ENCODE data around the gene UBA1. TPM values are rescaled to one million over a fixed set of nuclear protein-coding genes. Genes with fewer than 3 reads are reported as not detected.

Gene UBA1
- total and polyA plus RNA-seq, 2 of the 8 experiments (the other 6 are each of a cell fraction or from before 2014, with no cell fraction given), result 313 to 458 TPM

DNA sequence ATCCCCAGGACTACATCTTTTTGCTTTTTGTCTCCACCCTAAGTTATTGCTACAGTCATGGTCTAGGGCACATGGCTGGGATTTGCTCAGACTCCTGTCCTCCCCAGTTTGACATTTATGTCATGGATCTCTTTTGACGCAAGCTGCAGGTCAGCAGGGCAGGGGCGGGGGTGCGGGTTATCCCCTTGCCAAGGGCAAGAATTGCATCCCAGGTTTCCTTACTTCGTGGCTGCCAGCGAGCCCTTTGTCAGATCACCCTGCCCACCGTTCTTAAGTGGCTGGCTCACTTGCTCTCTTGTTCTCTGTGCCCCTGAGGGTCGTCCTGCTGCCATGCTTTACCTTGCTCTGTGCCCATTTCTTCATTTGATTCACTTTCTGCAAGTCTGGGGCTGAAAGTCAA is 21.1 kb upstream of the UBA1 start:
- Histone ChIP-seq H3K79me1 (ENCODE audit: low read depth, low read length) (no peaks in the 10 kb centered on the region; the same call in 1 of the 2 replicates), H3K18ac (ENCODE audit: extremely low read depth, low read length) (no peak overlapping the region), H2BK15ac (ENCODE audit: low read length) (no peak overlapping the region), H3K79me2 (ENCODE audit: control insufficient read depth in 1 of 2, insufficient read depth in 2 of 2, low read length in 2 of 2) (no peaks in the 10 kb centered on the region), H3K4me1 (replicated peaks in 1 of 4; ENCODE audit: control insufficient read depth in 3 of 4, insufficient read depth in 4 of 4, low read length in 3 of 4) (no peaks in the 10 kb centered on the region), H4K20me1 (replicated peaks in 1 of 2; ENCODE audit: control insufficient read depth in 1 of 2, insufficient read depth in 2 of 2, low read length in 2 of 2) (peaks cover 0 to 4% of the 10 kb centered on the region in 2 experiments), H3K4me2 (ENCODE audit: insufficient read depth in 1 of 2, low read depth in 2 of 2, low read length in 2 of 2) (no peak overlapping the region), H2BK5ac (ENCODE audit: low read depth, low read length) (no peak overlapping the region), H3K36me3 (ENCODE audit: control insufficient read depth in 2 of 4, insufficient read depth in 4 of 4, low read length in 3 of 4) (peaks cover 2 to 36% (median 21%) of the 10 kb centered on the region in 4 experiments; a peak in 7 of 8 replicates), H4K5ac (ENCODE audit: insufficient read length, low read depth, low read length) (no peak overlapping the region), H2BK120ac (replicated peaks; ENCODE audit: low read depth, low read length) (no peak overlapping the region), H3K4me3 (ENCODE audit: extremely low read depth in 1 of 4, insufficient read depth in 2 of 4, low read depth in 3 of 4, low read length in 4 of 4) (no peak overlapping the region), H3K23ac (ENCODE audit: insufficient read length) (no peak overlapping the region), H2AK5ac (ENCODE audit: low read depth, low read length) (no peak overlapping the region), H3K9me3 (ENCODE audit: insufficient read depth in 2 of 2, low read depth in 1 of 2, low read length in 1 of 2) (no peaks in the 10 kb centered on the region), H3K27me3 (replicated peaks in 1 of 4; ENCODE audit: control insufficient read depth in 3 of 4, extremely low read depth in 1 of 4, insufficient read depth in 3 of 4, low read length in 3 of 4) (no peaks in the 10 kb centered on the region), H3K9ac (replicated peaks in 1 of 4; ENCODE audit: extremely low read depth in 1 of 4, low read depth in 3 of 4, low read length in 3 of 4) (no peak overlapping the region), H3K56ac (replicated peaks; ENCODE audit: insufficient read length, low read depth, low read length) (no peak overlapping the region), H3K27ac (ENCODE audit: low read depth, low read length) (no peak overlapping the region), H3K23me2 (ENCODE audit: low read depth, low read length) (no peaks in the 10 kb centered on the region), H3K14ac (ENCODE audit: insufficient read length) (no peak overlapping the region), H2BK12ac (ENCODE audit: low read depth, low read length) (no peak overlapping the region), H4K91ac (replicated peaks; ENCODE audit: insufficient read length, low read length) (no peak overlapping the region), H4K8ac (ENCODE audit: extremely low read depth, insufficient read depth, low read length) (no peak overlapping the region), H2BK20ac (ENCODE audit: low read length) (no peak overlapping the region), H3K4ac (replicated peaks; ENCODE audit: insufficient read length, low read depth, low read length) (no peak overlapping the region), H2AFZ (ENCODE audit: low read length) (no peak overlapping the region)
- DNase-seq (ENCODE audit: low read depth in 1 of 2, low spot score in 2 of 2), result no peak
- WGBS, 2 experiments (ENCODE audit: extremely low coverage in 1 of 2, insufficient coverage in 1 of 2, insufficient read length in 1 of 2, insufficient replicate concordance in 2 of 2, low coverage in 1 of 2, low lambda C conversion rate in 2 of 2, missing lambda C conversion rate in 1 of 2), result 91% methylated on average over 7 of the region's 7 CpGs; no CpG with 5 or more reads in 1 of the 2 experiments
- CTCF ChIA-PET (ENCODE audit: partially characterized antibody), result no interaction called here
- POLR2A ChIA-PET (ENCODE audit: partially characterized antibody), result interaction anchor here (0.9 kb wide), 1 partner anchor 16 kb away, joined by 3 read pairs; no protein-coding TSS in a partner anchor
- no peak for FAIRE-seq
- TF ChIP-seq SP1 (IDR thresholded peaks at IDR 0.05; ENCODE audit: low read depth, low read length), result no peak
- no peak for TF ChIP-seq SIN3A (conservative IDR thresholded peaks at IDR 0.05 in 1 of 2, IDR thresholded peaks at IDR 0.05 in 1 of 2; ENCODE audit: low read depth in 1 of 2, low read length in 2 of 2)
- no peak for TF ChIP-seq YY1 (IDR thresholded peaks at IDR 0.05; ENCODE audit: low read depth, low read length)
- no peak for TF ChIP-seq RNF2 (IDR thresholded peaks at IDR 0.05; ENCODE audit: borderline replicate concordance, low read depth, low read length, missing control alignments, poor library complexity, severe bottlenecking)
- TF ChIP-seq, protein P1, sequence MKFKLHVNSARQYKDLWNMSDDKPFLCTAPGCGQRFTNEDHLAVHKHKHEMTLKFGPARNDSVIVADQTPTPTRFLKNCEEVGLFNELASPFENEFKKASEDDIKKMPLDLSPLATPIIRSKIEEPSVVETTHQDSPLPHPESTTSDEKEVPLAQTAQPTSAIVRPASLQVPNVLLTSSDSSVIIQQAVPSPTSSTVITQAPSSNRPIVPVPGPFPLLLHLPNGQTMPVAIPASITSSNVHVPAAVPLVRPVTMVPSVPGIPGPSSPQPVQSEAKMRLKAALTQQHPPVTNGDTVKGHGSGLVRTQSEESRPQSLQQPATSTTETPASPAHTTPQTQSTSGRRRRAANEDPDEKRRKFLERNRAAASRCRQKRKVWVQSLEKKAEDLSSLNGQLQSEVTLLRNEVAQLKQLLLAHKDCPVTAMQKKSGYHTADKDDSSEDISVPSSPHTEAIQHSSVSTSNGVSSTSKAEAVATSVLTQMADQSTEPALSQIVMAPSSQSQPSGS (IDR thresholded peaks at IDR 0.05; ENCODE audit: low read length), result no peak
- TF ChIP-seq RAD21 (IDR thresholded peaks at IDR 0.05 in 1 of 2, conservative IDR thresholded peaks at IDR 0.05 in 1 of 2; ENCODE audit: low read depth in 2 of 2, low read length in 2 of 2), result no peak
- TF ChIP-seq CHD1 (IDR thresholded peaks at IDR 0.05; ENCODE audit: low read depth, low read length), result no peak
- TF ChIP-seq KDM5A (IDR thresholded peaks at IDR 0.05; ENCODE audit: low read length), result no peak
- TF ChIP-seq JUND (IDR thresholded peaks at IDR 0.05; ENCODE audit: low read length), result no peak
- TF ChIP-seq CEBPB (IDR thresholded peaks at IDR 0.05; ENCODE audit: low read depth, low read length), result no peak
- TF ChIP-seq SRF (IDR thresholded peaks at IDR 0.05; ENCODE audit: low read depth, low read length), result no peak
- no peak for TF ChIP-seq RXRA (IDR thresholded peaks at IDR 0.05; ENCODE audit: insufficient read depth, low read depth, low read length)
- no peak for TF ChIP-seq MAFK (IDR thresholded peaks at IDR 0.05; ENCODE audit: low read depth, low read length)

Measured in H1 (cell line).